H1 (cell line): ENCODE data around the gene SPATA33.

Experiments
- CTCF ChIP-seq, 3 experiments: IDR thresholded peaks; 1 replicate in 2 of 3; 2 replicates in 1 of 3; pipeline versions ENCODE4 v1.5.1 to v1.6.1; 2011; ENCODE audit warnings: low read length in 3 of 3, mild to moderate bottlenecking in 3 of 3, inconsistent platforms in 2 of 3, low read depth in 1 of 3, moderate library complexity in 1 of 3; ENCODE audit not compliant: insufficient read depth in 1 of 3; ENCODE audit errors: control extremely low read depth in 1 of 3
- EP300 ChIP-seq, 2 experiments: IDR thresholded peaks; 1 replicate in 1 of 2; 2 replicates in 1 of 2; pipeline ENCODE4 v1.6.1; 2011 to 2012; ENCODE audit warnings: low read depth in 2 of 2, low read length in 2 of 2, mild to moderate bottlenecking in 2 of 2, borderline replicate concordance in 1 of 2, inconsistent platforms in 1 of 2, moderate library complexity in 1 of 2
- GTF2F1 ChIP-seq: IDR thresholded peaks from 2 replicates; pipeline ENCODE4 v1.6.1; 2012; ENCODE audit warnings: low read depth, low read length, improper control_type of control experiment, borderline replicate concordance
- JUND ChIP-seq: IDR thresholded peaks from 2 replicates; pipeline ENCODE4 v1.6.1; 2011; ENCODE audit warnings: mild to moderate bottlenecking, improper control_type of control experiment, low read length
- MAX ChIP-seq: IDR thresholded peaks from 2 replicates; pipeline ENCODE4 v1.6.1; 2012; ENCODE audit warnings: inconsistent platforms
- NANOG ChIP-seq: IDR thresholded peaks from 2 replicates; pipeline ENCODE4 v1.6.1; 2011; ENCODE audit warnings: low read length, low read depth, mild to moderate bottlenecking, inconsistent platforms; ENCODE audit not compliant: insufficient read depth, poor library complexity, severe bottlenecking
- POLR2A ChIP-seq, 2 experiments: IDR thresholded peaks; 1 replicate in 1 of 2; 2 replicates in 1 of 2; pipeline ENCODE4 v1.6.1; 2011; ENCODE audit warnings: low read depth in 2 of 2, low read length in 2 of 2, mild to moderate bottlenecking in 2 of 2; ENCODE audit errors: control extremely low read depth in 1 of 2
- POLR2AphosphoS5 ChIP-seq: IDR thresholded peaks from 2 replicates; pipeline ENCODE4 v1.6.1; 2011; ENCODE audit warnings: low read depth, low read length
- ZNF274 ChIP-seq: IDR thresholded peaks from 2 replicates; pipeline ENCODE4 v1.7.0; 2012; ENCODE audit warnings: low read length, borderline replicate concordance; ENCODE audit errors: extremely low read depth

- TF ChIP-seq CTCF (IDR thresholded peaks at IDR 0.05; ENCODE audit: control extremely low read depth in 1 of 3, insufficient read depth in 1 of 3, low read depth in 1 of 3, low read length in 3 of 3) (peak; percentile 12 to 39 (median 22)), EP300 (IDR thresholded peaks at IDR 0.05; ENCODE audit: borderline replicate concordance in 1 of 2, low read depth in 2 of 2, low read length in 2 of 2) (no peak), POLR2A (IDR thresholded peaks at IDR 0.05; ENCODE audit: control extremely low read depth in 1 of 2, low read depth in 2 of 2, low read length in 2 of 2) (no peak), NANOG (no peak), POLR2AphosphoS5 (peak; percentile 43), ZNF274 (no peak), GTF2F1 (no peak), MAX (peak; percentile 67), JUND (no peak)
These were observed 44.1 kb downstream of the SPATA33 start, which contains the start of gene SPATA2L for GRCh38 chr16:89701425-89702406.
